ENCODE results near the gene RERE.

Gene RERE

GRCh38 chr1:8591569-8591968 is 225.9 kb downstream of the RERE start:
- TF ChIP-seq CTCF (IDR thresholded peaks at IDR 0.05; ENCODE audit: insufficient read depth, low read depth, low read length, missing control alignments): no peak
- no peak overlapping the region for H3K4me3 ChIP-seq (ENCODE audit: low read depth, low read length)
- DNase-seq (ENCODE audit: low read depth): no peak

GRCh38 chr1:8590721-8591351 is 226.6 kb downstream of the RERE start:
- no peak overlapping the region for H3K4me3 ChIP-seq (ENCODE audit: low read depth, low read length)
- TF ChIP-seq CTCF (IDR thresholded peaks at IDR 0.05; ENCODE audit: insufficient read depth, low read depth, low read length, missing control alignments): no peak
- no peak for DNase-seq (ENCODE audit: low read depth)

GRCh38 chr1:8589571-8589970 is 227.9 kb downstream of the RERE start:
- no peak for DNase-seq (ENCODE audit: low read depth)
- no peak overlapping the region for H3K4me3 ChIP-seq (ENCODE audit: low read depth, low read length)
- no peak for TF ChIP-seq CTCF (IDR thresholded peaks at IDR 0.05; ENCODE audit: insufficient read depth, low read depth, low read length, missing control alignments)

- no peak overlapping the region for H3K4me3 ChIP-seq (ENCODE audit: low read depth, low read length)
- TF ChIP-seq CTCF (IDR thresholded peaks at IDR 0.05; ENCODE audit: insufficient read depth, low read depth, low read length, missing control alignments): no peak
- DNase-seq (ENCODE audit: low read depth): peak; percentile 13
Measured at GRCh38 chr1:8587784-8588183, 229.7 kb downstream of the RERE start.

GRCh38 chr1:8586438-8586837 is 231.0 kb downstream of the RERE start:
- DNase-seq (ENCODE audit: low read depth): no peak
- no peak overlapping the region for H3K4me3 ChIP-seq (ENCODE audit: low read depth, low read length)
- TF ChIP-seq CTCF (IDR thresholded peaks at IDR 0.05; ENCODE audit: insufficient read depth, low read depth, low read length, missing control alignments): no peak

- H3K4me3 ChIP-seq (ENCODE audit: low read depth, low read length): no peak overlapping the region
- no peak for TF ChIP-seq CTCF (IDR thresholded peaks at IDR 0.05; ENCODE audit: insufficient read depth, low read depth, low read length, missing control alignments)
- no peak for DNase-seq (ENCODE audit: low read depth)
Measured at GRCh38 chr1:8584316-8584715, 233.1 kb downstream of the RERE start.

GRCh38 chr1:8583031-8583430 is 234.4 kb downstream of the RERE start:
- no peak for DNase-seq (ENCODE audit: low read depth)
- no peak overlapping the region for H3K4me3 ChIP-seq (ENCODE audit: low read depth, low read length)
- TF ChIP-seq CTCF (IDR thresholded peaks at IDR 0.05; ENCODE audit: insufficient read depth, low read depth, low read length, missing control alignments): no peak
